Lower leg skin (tissue), 3 donors: ENCODE measurements around the gene CDC20B.

Source experiments
- CTCF ChIP-seq, 3 donors: fragments of 450-650 bp; IDR thresholded peaks; one replicate each; pipeline ENCODE4 v1.5.1; 2016; ENCODE audit warnings: antibody characterized with exemption in 3 of 3, mild to moderate bottlenecking in 3 of 3, moderate library complexity in 2 of 3
- POLR2A ChIP-seq, 2 donors: fragments of 450-650 bp; IDR thresholded peaks; one replicate each; pipeline ENCODE4 v1.6.1; 2016 to 2017; ENCODE audit warnings: antibody characterized with exemption in 2 of 2, mild to moderate bottlenecking in 1 of 2, moderate library complexity in 1 of 2

GRCh38 chr5:55110217-55110616 is 62.8 kb downstream of the CDC20B start:
- TF ChIP-seq CTCF (IDR thresholded peaks at IDR 0.05): no peak
- TF ChIP-seq POLR2A (IDR thresholded peaks at IDR 0.05): no peak
